A549 (cell line): ENCODE results near the gene MGAT5. TPM values are rescaled to one million over a fixed set of nuclear protein-coding genes. Genes with fewer than 3 reads are reported as not detected.

Experiments
- ATAC-seq, 2 experiments: fragments of 200-7000 bp in 1 of 2; fragments of >200 bp in 1 of 2; cut with Nextera tagmentation in 1 of 2; cut with Tn5 transposase in 1 of 2; 3 replicates each; pipeline versions ENCODE4 v1.8.0 to v1.9.1; 2018 to 2020; ENCODE audit warnings: mild to moderate bottlenecking in 1 of 2, moderate library complexity in 1 of 2
- CTCF ChIA-PET: fragments of 300-600 bp; sonication (Branson Sonifier 250); formaldehyde crosslinking; extraction: SDS; loops from one replicate; lab custom pipeline; 2021; ENCODE audit warnings: antibody characterized with exemption, inconsistent platforms; lab: Yijun Ruan, JAX
- POLR2A ChIA-PET: fragments of 350-600 bp; formaldehyde crosslinking; extraction: SDS; loops from one replicate; lab custom pipeline; 2021; ENCODE audit warnings: antibody characterized with exemption, inconsistent platforms; lab: Yijun Ruan, JAX
- DNase-seq, 2 experiments: peaks; one replicate each; pipeline versions ENCODE4 v3.0.0 to v3.0.0-alpha.2; 2011 to 2016; ENCODE audit warnings: low read depth in 1 of 2, low spot score in 1 of 2
- FAIRE-seq: peaks from 2 replicates; lab custom pipeline; 2011; peaks lifted over from hg19 to GRCh38; lab: Jason Lieb, UNC
- H3K27ac ChIP-seq, 2 experiments: fragments of >200 bp; sonication (Bioruptor Twin); formaldehyde crosslinking; 3 replicates each; pipeline ENCODE4 v1.5.1; 2016 to 2017
- H3K4me1 ChIP-seq: fragments of >200 bp; sonication (Bioruptor Twin); formaldehyde crosslinking; 3 replicates; pipeline ENCODE4 v1.6.1; 2016
- H3K4me2 ChIP-seq: fragments of >200 bp; sonication (Bioruptor Twin); formaldehyde crosslinking; 3 replicates; pipeline ENCODE4 v1.6.1; 2016
- H3K4me3 ChIP-seq: fragments of >200 bp; sonication (Bioruptor Twin); formaldehyde crosslinking; 3 replicates; pipeline ENCODE4 v1.5.1; 2016
- H3K9me3 ChIP-seq: fragments of >200 bp; sonication (Bioruptor Twin); formaldehyde crosslinking; 3 replicates; pipeline ENCODE4 v1.6.1; 2016
- BCL3 ChIP-seq: fragments of >200 bp; sonication (Bioruptor Twin); formaldehyde crosslinking; IDR thresholded peaks from 3 replicates; pipeline ENCODE4 v1.6.1; 2016
- BHLHE40 ChIP-seq: IDR thresholded peaks from 2 replicates; pipeline ENCODE4 v1.6.1; 2012; ENCODE audit warnings: low read depth, low read length, inconsistent platforms
- CEBPB ChIP-seq, 2 experiments: fragments of >200 bp in 1 of 2; sonication (Bioruptor Twin) in 1 of 2; formaldehyde crosslinking in 1 of 2; IDR thresholded peaks; 2 replicates each; pipeline ENCODE4 v1.6.1; 2012 to 2016
- CHD2 ChIP-seq: fragments of 150-350 bp; IDR thresholded peaks from 2 replicates; pipeline ENCODE4 v1.6.1; 2014; ENCODE audit warnings: low read length; ENCODE audit not compliant: partially characterized antibody
- FOSB ChIP-seq: fragments of 250-450 bp; sonication (Bioruptor Pico); IDR thresholded peaks from 2 replicates; pipeline ENCODE4 v1.5.0; 2020; ENCODE audit warnings: mild to moderate bottlenecking, moderate library complexity
- FOXS1 ChIP-seq: fragments of 250-450 bp; sonication (Bioruptor Pico); IDR thresholded peaks from 2 replicates; pipeline ENCODE4 v1.5.0; 2020; ENCODE audit warnings: mild to moderate bottlenecking, moderate library complexity
- HDAC2 ChIP-seq: fragments of 200-600 bp; sonication (generic); IDR thresholded peaks from 2 replicates; pipeline ENCODE4 v1.6.1; 2016
- HES2 ChIP-seq: fragments of >200 bp; sonication (Bioruptor Twin); formaldehyde crosslinking; IDR thresholded peaks from 2 replicates; pipeline ENCODE4 v1.6.1; 2016
- HEYL ChIP-seq: fragments of 250-450 bp; sonication (Bioruptor Pico); IDR thresholded peaks from 2 replicates; pipeline ENCODE4 v1.8.0; 2021; ENCODE audit warnings: mild to moderate bottlenecking, moderate library complexity
- HOXA7 ChIP-seq: fragments of 250-450 bp; sonication (Bioruptor Pico); IDR thresholded peaks from 2 replicates; pipeline ENCODE4 v1.5.0; 2020; ENCODE audit warnings: mild to moderate bottlenecking, moderate library complexity
- MAFK ChIP-seq: fragments of 450-650 bp; IDR thresholded peaks from 2 replicates; pipeline ENCODE4 v1.6.1; 2014; ENCODE audit not compliant: partially characterized antibody
- NFE2L2 ChIP-seq: fragments of 150-350 bp; conservative IDR thresholded peaks from 2 replicates; pipeline ENCODE4 v1.6.1; 2014; ENCODE audit warnings: low read length
- NPAS2 ChIP-seq: fragments of 250-450 bp; sonication (Bioruptor Pico); IDR thresholded peaks from 2 replicates; pipeline ENCODE4 v1.8.0; 2022; ENCODE audit warnings: mild to moderate bottlenecking, moderate library complexity, borderline replicate concordance
- RAD21 ChIP-seq, 2 experiments: fragments of >200 bp in 1 of 2; sonication (Bioruptor Twin) in 1 of 2; formaldehyde crosslinking in 1 of 2; IDR thresholded peaks in 1 of 2; conservative IDR thresholded peaks in 1 of 2; 2 replicates in 1 of 2; 3 replicates in 1 of 2; pipeline ENCODE4 v1.6.1; 2012 to 2018; ENCODE audit warnings: inconsistent platforms in 1 of 2
- RNF2 ChIP-seq: fragments of 200-600 bp; sonication (generic); IDR thresholded peaks from 2 replicates; pipeline ENCODE4 v1.6.1; 2016; ENCODE audit warnings: low read depth, mild to moderate bottlenecking, antibody characterized with exemption, moderate library complexity, borderline replicate concordance
- SMC3 ChIP-seq: fragments of >200 bp; sonication (Bioruptor Twin); formaldehyde crosslinking; IDR thresholded peaks from 3 replicates; pipeline ENCODE4 v1.6.1; 2018; ENCODE audit warnings: inconsistent platforms
- TFCP2L1 ChIP-seq: fragments of 250-450 bp; sonication (Bioruptor Pico); IDR thresholded peaks from 2 replicates; pipeline ENCODE4 v1.5.0; 2021; ENCODE audit warnings: mild to moderate bottlenecking
- TP53 ChIP-seq: fragments of 250-450 bp; sonication (Bioruptor Pico); IDR thresholded peaks from 2 replicates; pipeline ENCODE4 v1.5.0; 2021; ENCODE audit warnings: mild to moderate bottlenecking, moderate library complexity
- ZC3H11A ChIP-seq: fragments of 450-650 bp; IDR thresholded peaks from 2 replicates; pipeline ENCODE4 v1.6.1; 2014; ENCODE audit warnings: antibody characterized with exemption, mild to moderate bottlenecking
- ZNF302 ChIP-seq: fragments of 250-450 bp; sonication (Bioruptor Pico); IDR thresholded peaks from 2 replicates; pipeline ENCODE4 v1.9.0; 2021; ENCODE audit warnings: inconsistent platforms, mild to moderate bottlenecking, moderate library complexity
- WGBS: methylation state at CpG from one replicate; pipeline ENCODE4 v1.1.6; 2017; ENCODE audit errors: missing lambda C conversion rate; 5-methylcytosine and 5-hydroxymethylcytosine counted together
- polyA plus RNA-seq, 4 experiments: library from polyadenylated mRNA; depleted of rRNA in 3 of 4; stranded (reverse); fragments of >200 nt; fragmentation: RNase III in 1 of 4; extraction: RNeasy Plus Mini Kit Qiagen cat#74134 plus additional on column Dnase treatment in 1 of 4; gene quantifications; 2 replicates in 3 of 4; 3 replicates in 1 of 4; pipeline ENCODE4 v1.2.3, GENCODE V29; 2011 to 2017
- TF ChIP-seq, protein P1 (sequence below): fragments of 450-650 bp; IDR thresholded peaks from 2 replicates; pipeline ENCODE4 v1.6.1; 2014; ENCODE audit warnings: antibody characterized with exemption
- TF ChIP-seq, protein P2 (sequence below): IDR thresholded peaks from 2 replicates; pipeline ENCODE4 v1.6.1; 2012
- TF ChIP-seq, protein P3 (sequence below): fragments of 250-450 bp; sonication (Bioruptor Pico); IDR thresholded peaks from 2 replicates; pipeline ENCODE4 v1.5.0; 2021; ENCODE audit warnings: mild to moderate bottlenecking, moderate library complexity, borderline replicate concordance
- TF ChIP-seq, protein P4 (sequence below): IDR thresholded peaks from 2 replicates; pipeline ENCODE4 v1.6.1; 2012

The MGAT5 gene
- polyA plus RNA-seq, 2 of the 4 experiments (the other 2 are of a cell fraction), result 13.2 to 17.1 TPM

- Histone ChIP-seq H3K4me3 (no peak overlapping the region), H3K4me2 (no peak overlapping the region), H3K27ac (no peak overlapping the region)
- CTCF ChIA-PET, result no interaction called here
- FAIRE-seq, result no peak
- TF ChIP-seq ZNF302 (CRISPR knock-in tag), result no peak
- TF ChIP-seq, protein P1, sequence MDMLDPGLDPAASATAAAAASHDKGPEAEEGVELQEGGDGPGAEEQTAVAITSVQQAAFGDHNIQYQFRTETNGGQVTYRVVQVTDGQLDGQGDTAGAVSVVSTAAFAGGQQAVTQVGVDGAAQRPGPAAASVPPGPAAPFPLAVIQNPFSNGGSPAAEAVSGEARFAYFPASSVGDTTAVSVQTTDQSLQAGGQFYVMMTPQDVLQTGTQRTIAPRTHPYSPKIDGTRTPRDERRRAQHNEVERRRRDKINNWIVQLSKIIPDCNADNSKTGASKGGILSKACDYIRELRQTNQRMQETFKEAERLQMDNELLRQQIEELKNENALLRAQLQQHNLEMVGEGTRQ, result no peak
- TF ChIP-seq, protein P2, sequence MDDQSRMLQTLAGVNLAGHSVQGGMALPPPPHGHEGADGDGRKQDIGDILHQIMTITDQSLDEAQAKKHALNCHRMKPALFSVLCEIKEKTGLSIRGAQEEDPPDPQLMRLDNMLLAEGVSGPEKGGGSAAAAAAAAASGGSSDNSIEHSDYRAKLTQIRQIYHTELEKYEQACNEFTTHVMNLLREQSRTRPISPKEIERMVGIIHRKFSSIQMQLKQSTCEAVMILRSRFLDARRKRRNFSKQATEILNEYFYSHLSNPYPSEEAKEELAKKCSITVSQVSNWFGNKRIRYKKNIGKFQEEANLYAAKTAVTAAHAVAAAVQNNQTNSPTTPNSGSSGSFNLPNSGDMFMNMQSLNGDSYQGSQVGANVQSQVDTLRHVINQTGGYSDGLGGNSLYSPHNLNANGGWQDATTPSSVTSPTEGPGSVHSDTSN, result no peak
- TF ChIP-seq, protein P3, sequence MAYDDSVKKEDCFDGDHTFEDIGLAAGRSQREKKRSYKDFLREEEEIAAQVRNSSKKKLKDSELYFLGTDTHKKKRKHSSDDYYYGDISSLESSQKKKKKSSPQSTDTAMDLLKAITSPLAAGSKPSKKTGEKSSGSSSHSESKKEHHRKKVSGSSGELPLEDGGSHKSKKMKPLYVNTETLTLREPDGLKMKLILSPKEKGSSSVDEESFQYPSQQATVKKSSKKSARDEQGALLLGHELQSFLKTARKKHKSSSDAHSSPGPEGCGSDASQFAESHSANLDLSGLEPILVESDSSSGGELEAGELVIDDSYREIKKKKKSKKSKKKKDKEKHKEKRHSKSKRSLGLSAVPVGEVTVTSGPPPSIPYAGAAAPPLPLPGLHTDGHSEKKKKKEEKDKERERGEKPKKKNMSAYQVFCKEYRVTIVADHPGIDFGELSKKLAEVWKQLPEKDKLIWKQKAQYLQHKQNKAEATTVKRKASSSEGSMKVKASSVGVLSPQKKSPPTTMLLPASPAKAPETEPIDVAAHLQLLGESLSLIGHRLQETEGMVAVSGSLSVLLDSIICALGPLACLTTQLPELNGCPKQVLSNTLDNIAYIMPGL (CRISPR knock-in tag), result no peak
- no peak for TF ChIP-seq ZC3H11A
- no peak for TF ChIP-seq TP53 (CRISPR knock-in tag)
- no peak for TF ChIP-seq BCL3
- no peak for TF ChIP-seq FOXS1 (CRISPR knock-in tag)
- TF ChIP-seq SMC3, result no peak
- no peak for TF ChIP-seq NFE2L2
- no peak for TF ChIP-seq HOXA7 (CRISPR knock-in tag)
- TF ChIP-seq, all 56 proteins: peak for 0
- ATAC-seq (no peak), DNase-seq (no peak)
- Histone ChIP-seq H3K4me1 (no peaks in the 10 kb centered on the region), H3K9me3 (0 out of 3 replicates have a peak, but pooled peaks cover 4% of the 10 kb centered on the region)
- POLR2A ChIA-PET, result no interaction called here
- WGBS, result 95% methylated on average over 5 of the region's 5 CpGs
These were observed 53.5 kb downstream of the MGAT5 start for GRCh38 chr2:134307334-134307733.

DNA sequence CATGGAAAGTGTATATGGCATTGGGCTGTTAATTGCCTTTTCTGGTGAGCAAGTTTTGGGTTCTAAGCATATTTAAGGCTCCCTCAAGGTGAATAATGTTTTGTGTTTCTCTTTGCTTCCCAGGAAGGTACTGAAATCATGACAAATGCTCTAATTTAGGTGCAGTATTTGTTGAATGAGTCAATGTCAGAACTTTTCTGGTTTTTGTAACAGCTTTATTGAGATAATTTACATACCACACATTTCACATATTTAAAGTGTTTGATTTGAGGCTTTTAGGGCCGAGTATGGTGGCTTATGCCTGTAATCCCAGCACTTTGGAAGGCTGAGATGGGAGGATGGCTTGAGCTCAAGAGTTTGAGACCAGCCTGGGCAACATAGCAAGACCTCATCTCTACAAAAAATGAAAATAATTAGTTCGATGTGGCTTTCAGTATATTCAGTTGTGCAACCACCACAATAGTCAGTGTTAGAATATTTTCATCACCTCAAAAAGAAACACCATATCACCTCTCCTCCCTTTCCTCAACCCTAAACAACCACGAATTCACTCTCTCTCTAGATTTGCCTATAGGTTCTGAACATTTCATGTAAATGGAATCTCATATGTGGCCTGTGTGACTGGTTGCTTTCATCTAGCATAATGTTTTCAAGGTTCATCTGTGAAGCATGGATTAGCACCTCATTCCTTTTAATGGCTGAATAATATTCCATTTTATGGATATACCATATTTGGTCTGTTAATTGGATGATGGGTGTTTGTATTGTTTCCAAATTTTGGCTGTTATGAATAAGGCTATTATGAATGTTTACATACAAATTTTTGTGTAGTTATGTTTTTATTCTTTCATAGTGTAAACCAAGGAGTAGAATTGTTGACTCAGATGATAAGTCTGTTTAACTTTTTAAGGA is 54.9 kb downstream of the MGAT5 start:
- ChIA-PET POLR2A (no interaction called here), CTCF (no interaction called here)
- H3K4me2 ChIP-seq, result no peak overlapping the region
- no peak for ATAC-seq
- 0 out of 3 replicates have a peak, but pooled peaks cover 4% of the 10 kb centered on the region for H3K9me3 ChIP-seq
- H3K27ac ChIP-seq, result no peak overlapping the region
- DNase-seq, result no peak
- no peaks in the 10 kb centered on the region for H3K4me1 ChIP-seq
- FAIRE-seq, result no peak
- TF ChIP-seq NFE2L2, result no peak
- no peak for TF ChIP-seq MAFK
- no peak for TF ChIP-seq CEBPB (IDR thresholded peaks at IDR 0.05)
- no peak for TF ChIP-seq HDAC2
- TF ChIP-seq RNF2, result no peak
- no peak for TF ChIP-seq CHD2
- TF ChIP-seq FOXS1 (CRISPR knock-in tag), result no peak
- TF ChIP-seq, protein P4, sequence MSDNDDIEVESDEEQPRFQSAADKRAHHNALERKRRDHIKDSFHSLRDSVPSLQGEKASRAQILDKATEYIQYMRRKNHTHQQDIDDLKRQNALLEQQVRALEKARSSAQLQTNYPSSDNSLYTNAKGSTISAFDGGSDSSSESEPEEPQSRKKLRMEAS, result no peak
- TF ChIP-seq BHLHE40, result no peak
- TF ChIP-seq FOSB (CRISPR knock-in tag), result no peak
- TF ChIP-seq HEYL, result no peak
- TF ChIP-seq, protein P1, result no peak
- TF ChIP-seq BCL3, result no peak
- TF ChIP-seq NPAS2 (CRISPR knock-in tag), result no peak
- no peak for TF ChIP-seq RAD21 (conservative IDR thresholded peaks at IDR 0.05 in 1 of 2, IDR thresholded peaks at IDR 0.05 in 1 of 2)
- TF ChIP-seq TFCP2L1 (CRISPR knock-in tag), result no peak
- TF ChIP-seq HES2, result no peak
- TF ChIP-seq, all 56 proteins: peak for 0
- WGBS, result 66% methylated on average over 3 of the region's 3 CpGs
- no peak overlapping the region for H3K4me3 ChIP-seq
